Measurements from ENCODE around the gene AOPEP.

AOPEP gene

GRCh38 chr9:94872891-94873511 lies 146.5 kb downstream of the AOPEP start:
- DNase-seq: peak; percentile 89

- peak; percentile 73 for DNase-seq
Measured at GRCh38 chr9:94874316-94874715, 147.8 kb downstream of the AOPEP start.

- no peak for DNase-seq
Measured at GRCh38 chr9:94875300-94876020, 149.0 kb downstream of the AOPEP start.

GRCh38 chr9:94878804-94879203 lies 152.3 kb downstream of the AOPEP start:
- DNase-seq: peak; percentile 32

- DNase-seq: no peak
Measured at GRCh38 chr9:94879230-94879629, 152.7 kb downstream of the AOPEP start.

GRCh38 chr9:94881023-94881422 lies 154.5 kb downstream of the AOPEP start:
- DNase-seq: no peak

- DNase-seq: no peak
Measured at GRCh38 chr9:94881454-94881853, 155.0 kb downstream of the AOPEP start.

- no peak for DNase-seq
Measured at GRCh38 chr9:94881940-94882339, 155.4 kb downstream of the AOPEP start.

- no peak for DNase-seq
Measured at GRCh38 chr9:94882966-94883641, 156.6 kb downstream of the AOPEP start.

GRCh38 chr9:94885854-94886447 lies 159.5 kb downstream of the AOPEP start:
- no peak for DNase-seq

GRCh38 chr9:94887721-94888120 lies 161.2 kb downstream of the AOPEP start:
- no peak for DNase-seq

GRCh38 chr9:94888775-94889174 lies 162.3 kb downstream of the AOPEP start:
- DNase-seq: no peak

GRCh38 chr9:94889628-94890027 lies 163.1 kb downstream of the AOPEP start:
- no peak for DNase-seq

GRCh38 chr9:94891183-94891582 lies 164.7 kb downstream of the AOPEP start:
- no peak for DNase-seq

GRCh38 chr9:94892675-94893074 lies 166.2 kb downstream of the AOPEP start:
- no peak for DNase-seq

GRCh38 chr9:94894094-94894699 lies 167.7 kb downstream of the AOPEP start:
- no peak for DNase-seq

- DNase-seq: no peak
Measured at GRCh38 chr9:94895668-94896067, 169.2 kb downstream of the AOPEP start.

GRCh38 chr9:94896512-94896911 lies 170.0 kb downstream of the AOPEP start:
- no peak for DNase-seq

GRCh38 chr9:94899464-94900221 lies 173.1 kb downstream of the AOPEP start:
- DNase-seq: no peak

GRCh38 chr9:94900222-94901018 lies 173.9 kb downstream of the AOPEP start:
- DNase-seq: peak; percentile 82

GRCh38 chr9:94901019-94901363 lies 174.5 kb downstream of the AOPEP start:
- DNase-seq: no peak

GRCh38 chr9:94903961-94904421 lies 177.5 kb downstream of the AOPEP start:
- DNase-seq: no peak

Measured in NCI-H226 (cell line).